HL-60 (cell line): ENCODE measurements around the gene BCL2L12.
A peak's percentile ranks its signal among the peaks of the same experiment; 100 is the strongest.

Experiments used
- POLR2AphosphoS5 ChIP-seq: IDR thresholded peaks from 2 replicates; pipeline ENCODE4 v1.6.1; 2012; ENCODE audit warnings: low read depth
- TF ChIP-seq, protein P1 (sequence below): IDR thresholded peaks from one replicate; pipeline ENCODE4 v1.5.1; 2011; ENCODE audit warnings: low read length, control low read depth, inconsistent platforms; ENCODE audit not compliant: insufficient read depth

DNA sequence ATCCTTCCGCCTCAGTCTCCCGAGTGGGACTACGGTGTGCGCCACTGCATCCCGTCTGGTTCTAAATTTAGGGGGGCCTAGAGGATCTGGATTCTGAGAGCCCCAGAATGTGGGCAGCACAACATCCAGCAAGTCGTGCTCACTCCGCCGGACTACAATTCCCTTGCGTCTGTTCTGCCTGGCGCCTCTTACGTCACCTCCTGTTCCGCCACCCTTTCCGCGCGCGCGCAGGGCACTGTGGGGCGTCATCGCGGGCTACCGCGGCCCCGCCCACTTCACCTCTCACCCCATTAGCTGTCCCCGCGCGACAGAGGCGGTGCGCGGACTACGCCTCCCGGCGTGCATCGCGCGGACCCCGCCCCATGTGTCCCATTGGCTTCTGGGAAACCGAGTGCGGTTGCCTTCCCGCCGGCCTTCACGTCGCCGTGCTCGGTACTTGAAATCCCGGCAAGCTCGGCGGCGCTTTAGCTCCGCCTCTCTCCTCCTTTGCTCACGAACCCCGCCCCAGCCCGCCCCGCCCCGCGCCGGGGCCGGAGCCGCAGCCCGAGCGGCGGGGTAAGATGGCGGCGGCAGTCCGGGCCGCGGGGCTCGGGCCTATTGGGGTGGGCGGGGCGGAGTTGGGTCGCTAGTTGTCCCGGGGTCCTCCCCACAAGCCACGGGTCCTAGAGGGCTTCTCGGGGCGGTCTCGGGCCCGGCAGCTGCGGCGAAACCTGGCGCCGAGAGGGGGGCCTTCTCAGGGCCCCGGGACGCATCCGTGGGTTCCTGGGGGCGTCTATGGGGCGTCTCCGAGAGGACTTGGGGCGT is 23.8 kb upstream of the BCL2L12 start, which contains the start of gene SCAF1:
- TF ChIP-seq, protein P1, sequence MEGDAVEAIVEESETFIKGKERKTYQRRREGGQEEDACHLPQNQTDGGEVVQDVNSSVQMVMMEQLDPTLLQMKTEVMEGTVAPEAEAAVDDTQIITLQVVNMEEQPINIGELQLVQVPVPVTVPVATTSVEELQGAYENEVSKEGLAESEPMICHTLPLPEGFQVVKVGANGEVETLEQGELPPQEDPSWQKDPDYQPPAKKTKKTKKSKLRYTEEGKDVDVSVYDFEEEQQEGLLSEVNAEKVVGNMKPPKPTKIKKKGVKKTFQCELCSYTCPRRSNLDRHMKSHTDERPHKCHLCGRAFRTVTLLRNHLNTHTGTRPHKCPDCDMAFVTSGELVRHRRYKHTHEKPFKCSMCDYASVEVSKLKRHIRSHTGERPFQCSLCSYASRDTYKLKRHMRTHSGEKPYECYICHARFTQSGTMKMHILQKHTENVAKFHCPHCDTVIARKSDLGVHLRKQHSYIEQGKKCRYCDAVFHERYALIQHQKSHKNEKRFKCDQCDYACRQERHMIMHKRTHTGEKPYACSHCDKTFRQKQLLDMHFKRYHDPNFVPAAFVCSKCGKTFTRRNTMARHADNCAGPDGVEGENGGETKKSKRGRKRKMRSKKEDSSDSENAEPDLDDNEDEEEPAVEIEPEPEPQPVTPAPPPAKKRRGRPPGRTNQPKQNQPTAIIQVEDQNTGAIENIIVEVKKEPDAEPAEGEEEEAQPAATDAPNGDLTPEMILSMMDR = no peak
- peak; percentile 78 for TF ChIP-seq POLR2AphosphoS5
